Fibroblast of lung (primary cell): ENCODE results near the gene ANO3. TPM values are rescaled to one million over a fixed set of nuclear protein-coding genes. Genes with fewer than 3 reads are reported as not detected.

ENCODE experiments used
- DNase-seq, 2 donors: peaks; one replicate each; pipeline versions ENCODE4 v3.0.0 to v3.0.0-alpha.2; 2010; ENCODE audit warnings: low read depth in 2 of 2
- H2AFZ ChIP-seq: 2 replicates; pipeline ENCODE4 v1.5.1; 2012; ENCODE audit warnings: low read length, control low read depth, inconsistent platforms
- H3K27ac ChIP-seq: 2 replicates; pipeline ENCODE4 v1.5.1; 2011; ENCODE audit warnings: low read length, control low read depth; ENCODE audit not compliant: insufficient read depth
- H3K27me3 ChIP-seq: 2 replicates; pipeline ENCODE4 v1.5.1; 2011; ENCODE audit warnings: mild to moderate bottlenecking, low read length; ENCODE audit not compliant: control insufficient read depth, insufficient read depth
- H3K36me3 ChIP-seq: 2 replicates; pipeline ENCODE4 v1.5.1; 2011; ENCODE audit warnings: low read length; ENCODE audit not compliant: control insufficient read depth, insufficient read depth
- H3K4me1 ChIP-seq: 2 replicates; pipeline ENCODE4 v1.5.1; 2011; ENCODE audit warnings: low read length; ENCODE audit not compliant: control insufficient read depth, insufficient read depth; ENCODE audit errors: extremely low read depth
- H3K4me2 ChIP-seq: 2 replicates; pipeline ENCODE4 v1.5.1; 2011; ENCODE audit warnings: low read length, control low read depth; ENCODE audit not compliant: insufficient read depth; ENCODE audit errors: extremely low read depth
- H3K4me3 ChIP-seq, 4 experiments: fragments of 200-600 bp in 1 of 4; sonication (generic) in 1 of 4; replicated peaks in 1 of 4; 2 replicates each; pipeline ENCODE4 v1.5.1; 2011 to 2016; ENCODE audit warnings: low read length in 4 of 4, low read depth in 3 of 4, mild to moderate bottlenecking in 3 of 4, control low read depth in 2 of 4, inconsistent platforms in 1 of 4, mixed read lengths in 1 of 4; ENCODE audit not compliant: insufficient read depth in 1 of 4; ENCODE audit errors: control extremely low read depth in 1 of 4
- H3K79me2 ChIP-seq: 2 replicates; pipeline ENCODE4 v1.5.1; 2012; ENCODE audit warnings: mild to moderate bottlenecking, low read length, inconsistent platforms; ENCODE audit not compliant: control insufficient read depth, insufficient read depth
- H3K9ac ChIP-seq: 2 replicates; pipeline ENCODE4 v1.5.1; 2011; ENCODE audit warnings: mild to moderate bottlenecking, low read length, control low read depth; ENCODE audit not compliant: insufficient read depth
- H3K9me3 ChIP-seq: 2 replicates; pipeline ENCODE4 v1.5.1; 2012; ENCODE audit warnings: low read depth, low read length; ENCODE audit not compliant: control insufficient read depth, insufficient read depth
- H4K20me1 ChIP-seq: 2 replicates; pipeline ENCODE4 v1.5.1; 2011; ENCODE audit warnings: low read length; ENCODE audit not compliant: control insufficient read depth, insufficient read depth; ENCODE audit errors: extremely low read depth
- EZH2 ChIP-seq: IDR thresholded peaks from 2 replicates; pipeline ENCODE4 v1.5.1; 2012; ENCODE audit warnings: low read length, control low read depth, mild to moderate bottlenecking; ENCODE audit errors: missing control alignments
- polyA plus RNA-seq, 2 donors: library from polyadenylated mRNA; depleted of rRNA in 1 of 2; stranded (reverse) in 1 of 2; unstranded in 1 of 2; fragments of >200 nt; gene quantifications; 2 replicates each; pipeline ENCODE4 v1.2.1, GENCODE V29; 2011 to 2012; ENCODE audit warnings: missing spikeins in 1 of 2
- total RNA-seq: library from RNA; depleted of rRNA; stranded (reverse); fragments of >200 nt; gene quantifications from 2 replicates; pipeline ENCODE4 v1.2.1, GENCODE V29; 2014
- TF ChIP-seq, protein P1 (sequence below), 2 donors: IDR thresholded peaks in 1 of 2; conservative IDR thresholded peaks in 1 of 2; 1 replicate in 1 of 2; 2 replicates in 1 of 2; pipeline ENCODE4 v1.5.1; 2011 to 2012; ENCODE audit warnings: low read length in 2 of 2, control low read depth in 1 of 2, inconsistent platforms in 1 of 2, low read depth in 1 of 2, mild to moderate bottlenecking in 1 of 2

Gene ANO3
- total and polyA plus RNA-seq, 2 donors (not counting 1 experiment from before 2014, with no cell fraction given), result 2.2 to 5.1 TPM

GRCh38 chr11:26359055-26359454 is 27.1 kb downstream of the ANO3 start:
- Histone ChIP-seq H2AFZ (no peak overlapping the region), H3K4me1 (no peaks in the 10 kb centered on the region), H3K4me3 (no peak overlapping the region), H3K9ac (no peak overlapping the region), H3K36me3 (no peaks in the 10 kb centered on the region), H3K27me3 (no peaks in the 10 kb centered on the region), H3K79me2 (no peaks in the 10 kb centered on the region), H4K20me1 (no peaks in the 10 kb centered on the region), H3K9me3 (no peaks in the 10 kb centered on the region), H3K27ac (no peak overlapping the region), H3K4me2 (no peak overlapping the region)
- no peak for DNase-seq
- TF ChIP-seq, protein P1, sequence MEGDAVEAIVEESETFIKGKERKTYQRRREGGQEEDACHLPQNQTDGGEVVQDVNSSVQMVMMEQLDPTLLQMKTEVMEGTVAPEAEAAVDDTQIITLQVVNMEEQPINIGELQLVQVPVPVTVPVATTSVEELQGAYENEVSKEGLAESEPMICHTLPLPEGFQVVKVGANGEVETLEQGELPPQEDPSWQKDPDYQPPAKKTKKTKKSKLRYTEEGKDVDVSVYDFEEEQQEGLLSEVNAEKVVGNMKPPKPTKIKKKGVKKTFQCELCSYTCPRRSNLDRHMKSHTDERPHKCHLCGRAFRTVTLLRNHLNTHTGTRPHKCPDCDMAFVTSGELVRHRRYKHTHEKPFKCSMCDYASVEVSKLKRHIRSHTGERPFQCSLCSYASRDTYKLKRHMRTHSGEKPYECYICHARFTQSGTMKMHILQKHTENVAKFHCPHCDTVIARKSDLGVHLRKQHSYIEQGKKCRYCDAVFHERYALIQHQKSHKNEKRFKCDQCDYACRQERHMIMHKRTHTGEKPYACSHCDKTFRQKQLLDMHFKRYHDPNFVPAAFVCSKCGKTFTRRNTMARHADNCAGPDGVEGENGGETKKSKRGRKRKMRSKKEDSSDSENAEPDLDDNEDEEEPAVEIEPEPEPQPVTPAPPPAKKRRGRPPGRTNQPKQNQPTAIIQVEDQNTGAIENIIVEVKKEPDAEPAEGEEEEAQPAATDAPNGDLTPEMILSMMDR (conservative IDR thresholded peaks at IDR 0.05 in 1 of 2, IDR thresholded peaks at IDR 0.05 in 1 of 2; ENCODE audit: low read depth in 1 of 2, low read length in 2 of 2), result no peak
- TF ChIP-seq EZH2, result no peak

DNA sequence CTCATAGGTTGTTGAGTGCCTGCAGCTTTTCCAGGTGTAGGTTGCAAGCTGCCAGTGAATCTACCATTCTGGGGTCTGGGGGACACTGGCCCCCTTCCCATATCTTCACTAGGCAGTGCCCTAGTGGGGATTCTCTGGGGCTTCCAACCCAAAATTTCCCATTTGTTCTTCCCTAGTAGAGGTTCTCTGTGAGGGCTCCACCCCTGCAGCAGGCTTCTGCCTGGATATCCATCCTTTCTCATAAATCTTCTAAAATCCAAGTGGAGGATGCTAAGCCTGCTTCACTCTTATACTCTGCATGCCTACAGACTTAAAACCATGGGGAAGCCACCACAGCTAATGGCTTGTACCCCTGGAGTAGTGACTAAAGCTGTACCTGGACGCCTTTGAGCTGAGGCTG is 33.4 kb downstream of the ANO3 start:
- no peak overlapping the region for H3K27ac ChIP-seq
- H3K4me1 ChIP-seq, result no peaks in the 10 kb centered on the region
- no peak overlapping the region for H3K9ac ChIP-seq
- no peak overlapping the region for H3K4me3 ChIP-seq
- no peak overlapping the region for H2AFZ ChIP-seq
- no peak for DNase-seq
- no peaks in the 10 kb centered on the region for H3K9me3 ChIP-seq
- H3K4me2 ChIP-seq, result no peak overlapping the region
- no peaks in the 10 kb centered on the region for H4K20me1 ChIP-seq
- H3K36me3 ChIP-seq, result no peaks in the 10 kb centered on the region
- H3K79me2 ChIP-seq, result no peaks in the 10 kb centered on the region
- TF ChIP-seq EZH2, result no peak
- TF ChIP-seq, protein P1 (conservative IDR thresholded peaks at IDR 0.05 in 1 of 2, IDR thresholded peaks at IDR 0.05 in 1 of 2; ENCODE audit: low read depth in 1 of 2, low read length in 2 of 2), result no peak
- H3K27me3 ChIP-seq, result no peaks in the 10 kb centered on the region

- no peaks in the 10 kb centered on the region for H3K9me3 ChIP-seq
- H3K9ac ChIP-seq, result no peak overlapping the region
- no peaks in the 10 kb centered on the region for H3K79me2 ChIP-seq
- no peak overlapping the region for H3K4me3 ChIP-seq
- no peaks in the 10 kb centered on the region for H3K4me1 ChIP-seq
- TF ChIP-seq, protein P1 (conservative IDR thresholded peaks at IDR 0.05 in 1 of 2, IDR thresholded peaks at IDR 0.05 in 1 of 2; ENCODE audit: low read depth in 1 of 2, low read length in 2 of 2), result no peak
- no peak for TF ChIP-seq EZH2
- no peaks in the 10 kb centered on the region for H4K20me1 ChIP-seq
- H3K36me3 ChIP-seq, result no peaks in the 10 kb centered on the region
- H2AFZ ChIP-seq, result no peak overlapping the region
- no peak overlapping the region for H3K4me2 ChIP-seq
- no peak overlapping the region for H3K27ac ChIP-seq
- no peaks in the 10 kb centered on the region for H3K27me3 ChIP-seq
- DNase-seq, result no peak
Measured at GRCh38 chr11:26377619-26378018, 45.7 kb downstream of the ANO3 start.
